Kidney (tissue), 14 donors: Measurements from ENCODE around the gene OVOL2. TPM values are rescaled to one million over a fixed set of nuclear protein-coding genes. Genes with fewer than 3 reads are reported as not detected.

ENCODE experiments used
- DNase-seq, 5 donors: peaks; one replicate each; pipeline ENCODE4 v3.0.0-alpha.2; 2013 to 2020
- FAIRE-seq: peaks from 2 replicates; lab custom pipeline; 2012; peaks lifted over from hg19 to GRCh38; lab: Jason Lieb, UNC
- H3K27ac ChIP-seq, 2 donors: one replicate each; pipeline ENCODE4 v1.7.0; 2013; ENCODE audit warnings: low read depth in 2 of 2, low read length in 2 of 2, inconsistent platforms in 1 of 2
- H3K27me3 ChIP-seq: one replicate; pipeline ENCODE4 v1.7.1; 2013; ENCODE audit warnings: low read length, inconsistent platforms; ENCODE audit not compliant: control insufficient read depth, insufficient read depth
- H3K36me3 ChIP-seq, 3 donors: one replicate each; pipeline versions ENCODE4 v1.7.0 to v1.7.1; 2013; ENCODE audit warnings: low read length in 3 of 3, control low read depth in 1 of 3, inconsistent platforms in 1 of 3; ENCODE audit not compliant: insufficient read depth in 3 of 3, control insufficient read depth in 2 of 3
- H3K4me1 ChIP-seq, 3 donors: one replicate each; pipeline versions ENCODE4 v1.7.0 to v1.7.1; 2013; ENCODE audit warnings: low read length in 3 of 3, inconsistent platforms in 1 of 3, low read depth in 1 of 3; ENCODE audit not compliant: control insufficient read depth in 2 of 3, insufficient read depth in 2 of 3
- H3K4me3 ChIP-seq, 3 donors: one replicate each; pipeline versions ENCODE4 v1.7.0 to v1.8.1; 2013; ENCODE audit warnings: low read length in 3 of 3, control low read depth in 1 of 3, inconsistent platforms in 1 of 3
- H3K9ac ChIP-seq, 3 donors: one replicate each; pipeline versions ENCODE4 v1.7.0 to v1.7.1; 2013; ENCODE audit warnings: low read length in 3 of 3, control low read depth in 1 of 3, inconsistent platforms in 1 of 3
- H3K9me3 ChIP-seq, 3 donors: one replicate each; pipeline versions ENCODE4 v1.7.0 to v1.7.1; 2013; ENCODE audit warnings: low read length in 3 of 3, control low read depth in 1 of 3, inconsistent platforms in 1 of 3; ENCODE audit not compliant: control insufficient read depth in 2 of 3, insufficient read depth in 1 of 3
- intact Hi-C: fragments of 100-400 bp; cut with DNase I; formaldehyde crosslinking; loops from one replicate; pipeline ENCODE4 v1.11.1; 2022
- polyA plus RNA-seq: library from polyadenylated mRNA; stranded (reverse); fragments of 350-450 nt; fragmentation: Illumina TruSeq; extraction: RNeasy Lipid Tissue Mini Kit (QIAGEN cat#74804); gene quantifications from one replicate; pipeline ENCODE4 v1.2.3, GENCODE V29; 2014; ENCODE audit warnings: low read depth, low replicate concordance; ENCODE audit not compliant: insufficient read depth
- total RNA-seq: library from RNA; stranded (reverse); fragmentation: NEBNext Ultra II Directional; extraction: Animal tissue kit (Norgen Biotek cat#: 25700); gene quantifications from one replicate; pipeline ENCODE4 v1.2.1, GENCODE V29; 2021
- TF ChIP-seq, protein P1 (sequence below): IDR thresholded peaks from 3 replicates; pipeline ENCODE4 v1.5.1; 2012; ENCODE audit warnings: mild to moderate bottlenecking, moderate library complexity, borderline replicate concordance; ENCODE audit not compliant: insufficient read depth; ENCODE audit errors: extremely low read depth
- donor health status: control.
- donor health status: control.
- donor health status: control.
- donor health status: control.
- donor health status: control.
- donor health status: DM: yes; HTN: yes; CAD: no.
- donor health status: Normal renal cell carcinoma (clear cell type).

Gene OVOL2
- total and polyA plus RNA-seq, 2 donors from 2014 or later: 4.1 to 4.8 TPM

DNA sequence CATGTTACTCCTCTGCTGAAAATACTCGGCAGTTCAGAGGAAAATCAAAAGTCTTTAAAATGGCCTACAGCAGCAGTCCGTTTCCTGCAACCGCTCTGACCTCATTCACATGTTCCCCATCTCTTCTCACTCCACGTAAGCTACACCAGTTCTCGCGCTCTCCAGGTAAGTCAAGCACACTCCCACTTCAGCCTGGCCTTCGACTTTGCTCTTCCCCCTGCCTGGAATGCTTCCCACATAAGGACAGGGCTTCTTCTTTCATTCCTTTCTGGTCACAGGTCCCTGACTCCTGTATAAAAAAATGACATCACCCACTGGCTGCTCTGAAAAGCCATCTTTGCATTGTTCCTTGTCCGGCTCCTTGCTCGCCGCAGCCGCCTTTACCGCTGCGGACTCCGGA is 46.2 kb downstream of the OVOL2 start:
- Histone ChIP-seq H3K9me3 (no peaks in the 10 kb centered on the region), H3K9ac (no peak overlapping the region), H3K4me3 (no peak overlapping the region), H3K4me1 (no peaks in the 10 kb centered on the region), H3K27ac (no peak overlapping the region), H3K36me3 (no peaks in the 10 kb centered on the region), H3K27me3 (no peaks in the 10 kb centered on the region)
- DNase-seq (peak in 3 of 5 donors; percentile 17 to 65 (median 62)), FAIRE-seq (no peak)
- TF ChIP-seq, protein P1, sequence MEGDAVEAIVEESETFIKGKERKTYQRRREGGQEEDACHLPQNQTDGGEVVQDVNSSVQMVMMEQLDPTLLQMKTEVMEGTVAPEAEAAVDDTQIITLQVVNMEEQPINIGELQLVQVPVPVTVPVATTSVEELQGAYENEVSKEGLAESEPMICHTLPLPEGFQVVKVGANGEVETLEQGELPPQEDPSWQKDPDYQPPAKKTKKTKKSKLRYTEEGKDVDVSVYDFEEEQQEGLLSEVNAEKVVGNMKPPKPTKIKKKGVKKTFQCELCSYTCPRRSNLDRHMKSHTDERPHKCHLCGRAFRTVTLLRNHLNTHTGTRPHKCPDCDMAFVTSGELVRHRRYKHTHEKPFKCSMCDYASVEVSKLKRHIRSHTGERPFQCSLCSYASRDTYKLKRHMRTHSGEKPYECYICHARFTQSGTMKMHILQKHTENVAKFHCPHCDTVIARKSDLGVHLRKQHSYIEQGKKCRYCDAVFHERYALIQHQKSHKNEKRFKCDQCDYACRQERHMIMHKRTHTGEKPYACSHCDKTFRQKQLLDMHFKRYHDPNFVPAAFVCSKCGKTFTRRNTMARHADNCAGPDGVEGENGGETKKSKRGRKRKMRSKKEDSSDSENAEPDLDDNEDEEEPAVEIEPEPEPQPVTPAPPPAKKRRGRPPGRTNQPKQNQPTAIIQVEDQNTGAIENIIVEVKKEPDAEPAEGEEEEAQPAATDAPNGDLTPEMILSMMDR: no peak
- intact Hi-C loops: no loop called here

DNA sequence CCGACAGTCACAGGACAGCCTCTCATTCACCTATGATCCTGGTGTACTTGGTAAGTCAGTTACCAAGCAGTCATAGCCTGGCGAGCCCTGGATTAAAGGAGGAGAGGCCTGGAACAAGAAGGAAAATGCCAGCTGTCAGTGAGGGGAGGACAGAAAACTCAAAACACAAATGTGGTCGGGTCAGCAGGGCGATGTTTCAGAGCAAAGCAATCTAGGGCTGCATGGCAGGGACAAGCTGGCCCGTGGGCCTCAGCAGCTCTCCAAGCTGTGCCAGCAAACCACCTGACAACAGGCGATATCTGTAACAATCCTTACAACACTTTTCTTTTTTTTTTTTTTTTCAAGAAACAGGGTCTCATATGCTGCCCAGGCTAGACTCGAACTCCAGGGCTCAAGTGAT is 48.6 kb downstream of the OVOL2 start:
- Histone ChIP-seq H3K9me3 (no peaks in the 10 kb centered on the region), H3K36me3 (no peaks in the 10 kb centered on the region), H3K27ac (no peak overlapping the region), H3K4me1 (peaks cover 0 to 7% (median 0%) of the 10 kb centered on the region in 3 donors), H3K9ac (no peak overlapping the region), H3K4me3 (no peak overlapping the region), H3K27me3 (no peaks in the 10 kb centered on the region)
- no peak for FAIRE-seq
- TF ChIP-seq, protein P1: no peak
- intact Hi-C loops: loop anchor here (10.0 kb wide), 1 partner anchor 504 kb away; no protein-coding TSS in a partner anchor
- no peak for DNase-seq

DNA sequence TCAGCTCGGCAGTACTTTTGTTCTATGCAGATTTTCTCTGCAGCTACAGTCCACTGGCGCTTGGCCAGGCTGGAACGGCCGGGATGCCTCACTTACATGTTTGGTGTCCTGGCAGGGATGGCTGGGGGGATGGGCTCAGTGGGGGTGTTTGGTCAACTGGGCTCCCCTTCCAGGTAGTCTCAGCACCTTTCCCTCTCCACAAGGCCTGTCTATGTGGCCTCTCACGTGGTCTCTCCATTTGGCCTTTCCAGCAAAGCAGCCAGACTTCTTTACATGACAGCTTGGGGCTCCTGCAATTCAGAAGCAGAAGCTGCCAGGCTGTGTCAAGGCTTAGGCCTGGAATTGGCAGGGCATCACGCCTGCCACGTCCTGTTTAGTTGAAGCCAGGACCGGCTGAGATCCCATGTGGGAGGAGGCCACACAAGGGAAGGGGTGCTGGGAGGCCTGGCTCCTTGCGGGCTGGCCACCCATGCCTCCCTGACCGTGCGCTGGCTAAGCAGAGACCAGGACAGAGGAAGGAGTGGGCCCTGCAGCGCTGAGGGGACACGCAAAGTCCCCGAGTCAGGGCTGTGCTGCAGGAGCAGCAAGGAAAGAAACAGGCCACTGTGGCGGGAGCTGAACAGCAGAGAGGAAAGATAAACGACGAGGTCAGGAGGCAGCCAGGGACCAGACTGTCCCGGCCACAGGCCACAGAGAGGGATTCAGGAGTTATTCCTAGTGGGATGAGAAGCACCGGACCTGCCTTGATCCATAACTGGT is 50.0 kb downstream of the OVOL2 start:
- Histone ChIP-seq H3K9ac (no peak overlapping the region), H3K36me3 (no peaks in the 10 kb centered on the region), H3K4me3 (no peak overlapping the region), H3K27me3 (no peaks in the 10 kb centered on the region), H3K9me3 (no peaks in the 10 kb centered on the region), H3K4me1 (peaks cover 0 to 10% (median 0%) of the 10 kb centered on the region in 3 donors), H3K27ac (no peak overlapping the region)
- intact Hi-C loops: loop anchor here (10.0 kb wide), 1 partner anchor 503 kb away; no protein-coding TSS in a partner anchor
- DNase-seq (no peak), FAIRE-seq (no peak)
- TF ChIP-seq, protein P1: no peak
